DOHH2 (cell line): ENCODE data around the gene FAM193A.

Experiments
- H3F3A ChIP-seq: fragments of 200-600 bp; sonication (generic), shearing (Covaris generic); 2 replicates; pipeline ENCODE4 v1.6.0; 2016; ENCODE audit warnings: antibody characterized with exemption, mild to moderate bottlenecking; ENCODE audit not compliant: control insufficient read depth, insufficient read depth
- H3K27ac ChIP-seq: fragments of 200-600 bp; sonication (generic); 2 replicates; pipeline ENCODE4 v1.5.1; 2014; ENCODE audit warnings: low read depth, mild to moderate bottlenecking, low read length, moderate library complexity
- H3K27me3 ChIP-seq: fragments of 200-600 bp; sonication (generic); 2 replicates; pipeline ENCODE4 v1.6.1; 2014; ENCODE audit warnings: mild to moderate bottlenecking, low read length, mixed read lengths; ENCODE audit not compliant: control insufficient read depth
- H3K36me3 ChIP-seq: fragments of 200-600 bp; sonication (generic); 2 replicates; pipeline ENCODE4 v1.6.1; 2014; ENCODE audit warnings: mild to moderate bottlenecking, low read length, moderate library complexity, mixed read lengths; ENCODE audit not compliant: control insufficient read depth
- H3K4me1 ChIP-seq: fragments of 200-600 bp; sonication (generic); 2 replicates; pipeline ENCODE4 v1.6.1; 2014; ENCODE audit warnings: mild to moderate bottlenecking, low read length, mixed read lengths; ENCODE audit not compliant: control insufficient read depth
- H3K4me2 ChIP-seq: fragments of 200-600 bp; sonication (generic); 2 replicates; pipeline ENCODE4 v1.6.0; 2014; ENCODE audit warnings: mild to moderate bottlenecking, low read length, moderate library complexity
- H3K4me3 ChIP-seq: fragments of 200-600 bp; sonication (generic); 2 replicates; pipeline ENCODE4 v1.5.1; 2014; ENCODE audit warnings: mild to moderate bottlenecking, low read length, mixed read lengths
- H3K79me2 ChIP-seq: fragments of 200-600 bp; sonication (generic); 2 replicates; pipeline ENCODE4 v1.6.1; 2014; ENCODE audit warnings: mild to moderate bottlenecking, low read length, mixed read lengths; ENCODE audit not compliant: control insufficient read depth
- H3K9me2 ChIP-seq: fragments of 200-600 bp; sonication (generic); replicated peaks from 2 replicates; pipeline ENCODE4 v1.6.1; 2014; ENCODE audit warnings: mild to moderate bottlenecking, low read length, mixed read lengths; ENCODE audit not compliant: control insufficient read depth
- H3K9me3 ChIP-seq: fragments of 200-600 bp; sonication (generic); 2 replicates; pipeline ENCODE4 v1.6.1; 2014; ENCODE audit warnings: antibody characterized with exemption, low read length, mixed read lengths; ENCODE audit not compliant: control insufficient read depth, insufficient read depth
- H4K20me1 ChIP-seq: fragments of 200-600 bp; sonication (generic); 2 replicates; pipeline ENCODE4 v1.6.0; 2014; ENCODE audit warnings: low read depth, mild to moderate bottlenecking, antibody characterized with exemption, low read length, moderate library complexity; ENCODE audit not compliant: control insufficient read depth, insufficient read depth
- CTCF ChIP-seq: fragments of 200-600 bp; sonication (generic); IDR thresholded peaks from one replicate; pipeline ENCODE4 v1.5.1; 2014; ENCODE audit warnings: antibody characterized with exemption, mild to moderate bottlenecking, low read depth, low read length; ENCODE audit not compliant: poor library complexity, severe bottlenecking
- EZH2phosphoT487 ChIP-seq: fragments of 200-600 bp; sonication (generic); IDR thresholded peaks from 2 replicates; pipeline ENCODE4 v1.6.1; 2017; ENCODE audit warnings: borderline replicate concordance, mild to moderate bottlenecking, antibody characterized with exemption, low read length, moderate library complexity, mixed read lengths

FAM193A gene

GRCh38 chr4:2696423-2696822 is 160.0 kb downstream of the FAM193A start:
- Histone ChIP-seq H3K4me2 (peak overlapping the region; percentile 78), H3K9me2 (no peaks in the 10 kb centered on the region), H3K4me3 (peak overlapping the region; percentile 56), H3K79me2 (peaks cover 7% of the 10 kb centered on the region), H3K36me3 (peaks cover 86% of the 10 kb centered on the region), H4K20me1 (no peaks in the 10 kb centered on the region), H3K27ac (peak overlapping the region; percentile 94), H3K4me1 (peaks cover 60% of the 10 kb centered on the region), H3F3A (peaks cover 17% of the 10 kb centered on the region), H3K27me3 (no peaks in the 10 kb centered on the region), H3K9me3 (no peaks in the 10 kb centered on the region)
- TF ChIP-seq EZH2phosphoT487 (no peak), CTCF (no peak)

GRCh38 chr4:2697995-2698414 is 161.6 kb downstream of the FAM193A start:
- Histone ChIP-seq H3K9me2 (no peaks in the 10 kb centered on the region), H4K20me1 (no peaks in the 10 kb centered on the region), H3F3A (peaks cover 17% of the 10 kb centered on the region), H3K4me2 (no peak overlapping the region), H3K36me3 (peaks cover 84% of the 10 kb centered on the region), H3K4me1 (peaks cover 49% of the 10 kb centered on the region), H3K4me3 (no peak overlapping the region), H3K9me3 (no peaks in the 10 kb centered on the region), H3K27ac (no peak overlapping the region), H3K79me2 (peaks cover 7% of the 10 kb centered on the region), H3K27me3 (no peaks in the 10 kb centered on the region)
- no peak for TF ChIP-seq EZH2phosphoT487
- no peak for TF ChIP-seq CTCF

GRCh38 chr4:2698504-2698903 is 162.1 kb downstream of the FAM193A start:
- Histone ChIP-seq H3K9me2 (no peaks in the 10 kb centered on the region), H3K27me3 (no peaks in the 10 kb centered on the region), H3K9me3 (no peaks in the 10 kb centered on the region), H3K79me2 (peaks cover 7% of the 10 kb centered on the region), H3K4me2 (no peak overlapping the region), H3K36me3 (peaks cover 84% of the 10 kb centered on the region), H3K27ac (no peak overlapping the region), H3K4me1 (peaks cover 46% of the 10 kb centered on the region), H3K4me3 (no peak overlapping the region), H3F3A (peaks cover 17% of the 10 kb centered on the region), H4K20me1 (no peaks in the 10 kb centered on the region)
- TF ChIP-seq CTCF (no peak), EZH2phosphoT487 (no peak)
